Left ventricle myocardium superior (tissue), 1 donor: ENCODE data around the gene CYB5R3. TPM values are rescaled to one million over a fixed set of nuclear protein-coding genes. Genes with fewer than 3 reads are reported as not detected.

Experiments used
- ATAC-seq: fragments of 200-7000 bp; cut with Tn5 transposase; one replicate; pipeline ENCODE4 v1.9.1; 2020; ENCODE audit warnings: mild to moderate bottlenecking, moderate library complexity
- DNase-seq: peaks from one replicate; pipeline ENCODE4 v3.0.0-alpha.2; 2020
- intact Hi-C: fragments of 100-400 bp; cut with micrococcal nuclease; formaldehyde crosslinking; loops from one replicate; pipeline ENCODE4 v1.11.0; 2022
- total RNA-seq: library from RNA; stranded (reverse); fragmentation: NEBNext Ultra II Directional; extraction: Animal tissue kit (Norgen Biotek cat#: 25700); gene quantifications from one replicate; pipeline ENCODE4 v1.2.1, GENCODE V29; 2021
- donor health status: DM: no; HTN: yes; CAD: no; lungs with severe emphysema.

CYB5R3 gene
- total RNA-seq, 1 donor from 2014 or later = 283 TPM

DNA sequence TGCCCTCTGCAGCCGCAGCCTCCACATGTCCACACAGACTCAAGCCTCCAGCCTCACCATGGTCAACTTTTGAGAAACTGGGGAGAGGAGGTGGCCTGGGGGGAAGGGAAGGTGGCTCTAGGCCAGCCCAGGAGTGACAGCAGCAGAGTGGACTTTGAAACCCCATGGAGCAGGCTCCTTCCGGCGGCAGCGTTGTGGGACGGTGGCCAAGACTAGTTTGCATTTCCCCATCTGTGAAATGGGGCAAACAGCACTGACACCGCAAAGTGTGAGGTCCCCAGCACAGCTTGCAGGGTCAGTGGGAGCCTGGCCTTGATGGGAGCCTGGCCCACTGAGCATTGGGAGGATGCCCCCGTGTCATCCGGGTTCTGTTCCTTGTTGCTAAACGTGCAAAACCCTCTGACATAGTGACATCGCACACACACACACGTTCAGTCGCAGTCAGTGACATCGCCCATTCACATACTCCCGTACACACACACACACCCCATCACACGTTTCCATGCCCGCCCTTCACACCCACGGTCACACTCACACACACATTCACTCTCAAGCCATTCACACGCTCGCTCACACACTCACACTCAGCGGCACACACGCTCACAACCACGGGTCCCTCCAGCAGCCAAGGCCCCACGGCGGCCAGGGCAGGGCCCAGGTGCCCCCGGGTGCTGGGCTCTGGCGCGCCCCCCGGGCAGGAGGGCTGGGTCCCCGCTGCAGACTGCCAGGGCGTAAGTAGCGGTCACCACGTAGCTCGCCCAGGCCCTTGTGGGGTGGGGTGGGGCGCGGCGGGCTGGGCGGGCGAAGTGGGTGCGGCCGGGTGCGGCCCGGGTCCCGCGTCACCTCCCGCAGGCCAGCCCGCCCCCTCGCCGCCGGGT, 585 bp downstream of the CYB5R3 start:
- ATAC-seq (peak; percentile 47), DNase-seq (peak; percentile 80)
- intact Hi-C loops = no loop called here

- intact Hi-C loops = no loop called here
- ATAC-seq = no peak
- no peak for DNase-seq
These were observed 1.2 kb downstream of the CYB5R3 start for GRCh38 chr22:42648017-42648367.

GRCh38 chr22:42646569-42647525, 2.3 kb downstream of the CYB5R3 start:
- intact Hi-C loops = no loop called here
- DNase-seq (peak; percentile 89), ATAC-seq (peak; percentile 65)

- intact Hi-C loops = no loop called here
- no peak for DNase-seq
- peak; percentile 0 for ATAC-seq
These were observed 3.1 kb downstream of the CYB5R3 start for GRCh38 chr22:42645938-42646568.

GRCh38 chr22:42645341-42645937, 3.8 kb downstream of the CYB5R3 start:
- intact Hi-C loops = no loop called here

DNA sequence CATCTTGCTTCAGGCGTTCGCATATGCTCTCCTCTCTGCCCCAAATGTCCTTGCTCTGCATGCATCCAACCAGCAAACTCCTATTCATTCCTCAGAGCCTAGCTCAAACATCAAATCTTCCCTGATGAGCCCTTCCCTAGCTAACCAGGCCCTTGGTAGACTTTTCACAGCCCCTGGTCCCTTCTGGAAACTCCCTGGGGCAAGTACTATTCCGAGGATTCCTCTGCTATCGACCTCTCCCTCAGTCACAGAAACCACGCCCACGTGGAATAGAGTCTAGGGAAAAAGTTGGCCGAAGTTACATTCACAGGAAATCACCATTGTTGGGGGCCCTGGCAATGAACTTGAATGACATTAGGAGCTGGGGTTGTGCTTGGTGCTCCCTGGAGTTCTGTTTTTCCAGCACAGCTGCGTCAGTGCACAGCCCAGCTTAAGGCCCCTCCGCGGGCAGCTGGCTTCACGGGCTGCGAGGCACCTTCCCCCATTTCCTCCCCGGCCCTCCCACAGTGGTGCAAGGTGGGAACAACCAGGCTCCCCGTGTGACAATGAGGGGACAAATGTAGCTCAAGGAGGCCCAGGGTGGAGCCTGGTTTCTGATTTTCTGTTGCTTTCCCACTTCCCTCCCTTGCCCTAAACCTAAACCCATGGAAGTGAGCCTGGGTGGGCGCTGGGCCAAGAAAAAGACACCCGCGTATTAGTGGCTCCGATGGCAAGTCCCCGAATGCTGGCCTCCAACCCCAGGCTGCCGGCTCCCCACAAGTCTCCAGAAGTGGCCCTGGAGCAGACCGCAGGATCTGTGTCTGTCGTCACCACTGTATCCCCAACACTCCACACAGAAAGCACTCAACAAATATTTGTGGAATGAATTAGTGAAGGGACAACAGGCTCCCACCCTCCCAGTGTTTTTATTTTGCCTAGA, 4.5 kb downstream of the CYB5R3 start:
- intact Hi-C loops = no loop called here
- DNase-seq = peak; percentile 76
- ATAC-seq = peak; percentile 5

More at GRCh38 chr22:42645341-42645937, 3.8 kb downstream of the CYB5R3 start:
- ATAC-seq (peak; percentile 1), DNase-seq (peak; percentile 66)

DNA sequence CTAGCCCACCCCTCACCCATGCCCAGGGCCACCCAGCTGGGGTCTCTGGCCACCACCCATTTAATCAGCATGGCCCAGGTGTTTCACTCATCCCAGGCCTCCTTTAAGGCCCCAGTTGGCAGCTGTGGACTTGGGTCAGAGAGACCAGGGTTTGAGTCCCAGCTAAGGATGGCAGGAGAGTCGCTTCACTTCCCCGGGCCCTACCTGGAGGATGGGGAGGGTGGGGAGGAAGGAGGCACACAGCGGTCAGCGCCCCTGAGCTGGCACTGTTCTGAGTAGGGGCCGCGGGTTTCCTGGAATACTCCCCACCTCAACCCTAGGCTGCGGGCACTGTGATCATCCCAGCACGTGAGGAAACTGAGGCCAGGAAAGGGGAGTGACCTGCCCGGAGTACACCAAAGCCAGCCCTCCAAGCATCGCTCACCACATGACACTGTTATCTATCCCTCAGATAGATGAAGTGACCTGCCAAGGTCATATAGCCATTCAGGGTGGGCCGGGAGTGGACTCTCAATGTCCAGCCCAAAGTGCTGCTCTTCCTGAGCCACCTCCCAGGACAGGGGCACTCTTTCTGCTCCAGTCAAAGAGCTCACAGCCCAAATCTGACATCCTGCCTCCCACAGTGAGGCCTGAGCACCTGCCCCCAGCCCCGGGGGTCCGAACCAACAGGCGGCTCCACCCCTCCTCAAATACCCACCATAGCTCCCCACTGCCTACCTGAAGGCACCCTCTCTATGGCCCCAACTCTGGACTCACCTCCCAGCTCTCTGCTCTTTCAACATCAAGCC, 5.4 kb downstream of the CYB5R3 start:
- intact Hi-C loops = no loop called here
- no peak for ATAC-seq

GRCh38 chr22:42642806-42643633, 6.2 kb downstream of the CYB5R3 start:
- DNase-seq (no peak), ATAC-seq (no peak)
- intact Hi-C loops = no loop called here

More for the DNA sequence above, 5.4 kb downstream of the CYB5R3 start:
- DNase-seq = no peak

DNA sequence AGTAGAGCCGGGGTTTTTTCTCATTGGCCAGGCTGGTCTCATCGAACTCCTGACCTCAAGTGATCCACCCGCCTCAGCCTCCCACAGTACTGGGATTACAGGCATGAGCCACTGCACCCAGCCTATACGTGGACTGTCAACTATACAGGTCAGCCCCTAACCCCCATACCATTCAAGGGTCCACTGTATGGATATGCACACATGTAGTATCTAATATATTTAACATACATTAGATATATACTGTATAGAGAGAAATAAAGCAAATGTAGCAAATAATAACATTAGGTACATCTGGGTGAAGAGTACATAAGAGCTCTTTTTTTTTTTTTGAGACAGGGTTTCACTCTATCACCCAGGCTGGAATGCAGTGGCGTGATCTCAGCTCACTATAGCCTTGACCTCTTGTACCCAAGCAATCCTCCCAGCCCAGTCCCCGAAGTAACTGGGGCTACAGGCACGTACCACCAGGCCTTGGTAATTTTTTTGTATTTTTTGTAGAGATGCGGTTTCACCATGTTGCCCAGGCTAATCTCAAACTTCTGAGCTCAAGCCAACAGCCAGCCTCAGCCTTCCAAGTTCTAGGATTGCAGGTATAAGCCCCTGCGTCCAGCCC, 7.3 kb downstream of the CYB5R3 start:
- DNase-seq = no peak
- intact Hi-C loops = no loop called here
- ATAC-seq = no peak

DNA sequence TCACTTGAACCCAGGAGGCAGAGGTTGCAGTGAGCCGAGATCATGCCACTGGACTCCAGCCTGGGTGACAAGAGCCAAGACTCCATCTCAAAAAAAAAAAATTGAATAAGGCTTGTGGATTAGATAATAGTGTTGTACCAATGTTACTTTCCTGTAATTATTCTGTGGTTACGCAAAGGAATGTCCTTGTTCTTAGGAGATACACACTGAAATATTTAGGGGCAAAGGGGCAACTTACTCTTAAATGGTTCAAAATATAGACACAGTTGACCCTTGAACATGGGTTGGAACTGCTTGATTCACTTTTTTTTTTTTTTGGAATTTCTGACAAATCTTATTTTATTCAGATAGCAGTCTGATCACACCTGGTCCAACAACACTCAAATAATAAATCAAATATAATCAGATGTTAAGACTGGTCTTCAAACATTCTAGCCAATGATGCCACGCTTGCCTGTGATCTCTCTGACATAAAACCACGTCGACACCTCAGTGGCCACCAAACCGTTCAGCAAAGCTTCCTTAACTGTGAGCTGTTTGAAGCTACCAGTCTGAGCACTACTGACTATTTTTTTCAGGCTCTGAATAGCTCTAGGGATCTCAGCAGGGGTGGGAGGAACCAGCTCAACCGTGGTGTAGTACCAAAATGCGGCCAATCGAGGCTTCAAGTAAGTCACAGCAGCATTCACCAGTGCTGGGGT, 9.5 kb downstream of the CYB5R3 start:
- intact Hi-C loops = no loop called here
- ATAC-seq = no peak
- DNase-seq = no peak

- ATAC-seq (no peak), DNase-seq (no peak)
- intact Hi-C loops = no loop called here
These were observed 11.6 kb downstream of the CYB5R3 start for GRCh38 chr22:42637555-42637954.

DNA sequence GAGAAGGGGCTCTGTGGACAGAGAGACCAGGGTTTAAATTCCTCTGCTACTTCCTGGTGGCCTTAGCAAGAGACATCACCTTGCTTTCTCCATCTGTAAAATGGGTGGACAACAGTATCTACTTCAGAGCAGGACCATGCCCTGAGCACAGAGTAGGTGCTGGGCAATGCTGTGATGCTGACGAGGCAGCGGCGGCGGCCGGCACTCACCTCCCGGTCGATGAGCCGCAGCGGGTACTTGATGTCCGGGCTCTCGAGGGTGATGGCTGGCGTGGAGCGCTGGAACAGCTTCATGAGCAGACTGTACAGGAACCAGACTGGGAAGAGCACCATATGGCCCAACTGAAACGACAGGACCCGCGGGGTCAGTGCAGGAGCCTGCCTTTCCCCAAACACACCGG, 12.7 kb downstream of the CYB5R3 start:
- ATAC-seq = no peak
- intact Hi-C loops = no loop called here
- no peak for DNase-seq

DNA sequence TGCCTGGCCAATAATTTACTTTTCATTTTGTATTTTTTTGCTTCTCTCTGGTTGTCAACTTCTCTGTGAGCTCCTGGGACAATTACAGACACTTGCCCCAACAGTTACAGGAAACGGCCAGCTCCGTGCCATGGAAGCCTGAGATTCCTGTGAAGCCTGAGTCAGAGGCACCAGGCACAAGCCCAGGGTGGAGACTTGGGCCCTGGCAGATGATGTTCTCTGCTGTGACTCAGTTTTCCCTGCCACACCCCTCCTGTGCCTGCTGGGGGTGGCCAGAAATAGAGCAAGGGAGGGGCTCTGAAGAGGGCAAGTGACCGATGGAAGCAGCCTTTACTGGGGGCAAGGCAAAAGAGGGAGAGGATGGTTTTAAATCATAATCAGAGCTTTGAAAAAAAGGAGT, 13.7 kb downstream of the CYB5R3 start:
- DNase-seq = peak; percentile 75
- ATAC-seq = peak; percentile 93
- intact Hi-C loops = no loop called here

DNA sequence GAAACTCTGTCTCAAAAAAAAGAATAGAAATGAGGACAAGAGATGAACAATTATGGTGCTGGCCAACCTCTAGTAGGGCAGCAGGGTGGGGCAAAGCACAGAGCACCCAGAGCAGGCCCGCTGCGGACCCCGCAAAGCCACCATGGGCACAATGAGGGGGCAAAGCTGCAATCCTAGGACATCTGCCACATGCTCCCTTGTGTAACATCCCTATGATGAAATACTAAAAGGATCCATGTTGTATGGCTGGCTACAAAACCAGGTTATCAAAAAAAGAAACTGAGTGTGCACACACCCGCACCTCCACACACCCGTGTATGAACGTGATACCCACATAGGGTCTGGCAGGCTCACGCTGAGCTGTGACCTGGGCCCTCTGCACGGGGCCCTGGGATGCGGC, 16.2 kb downstream of the CYB5R3 start:
- DNase-seq (no peak), ATAC-seq (no peak)
- intact Hi-C loops = no loop called here

GRCh38 chr22:42632096-42632495, 17.1 kb downstream of the CYB5R3 start:
- intact Hi-C loops = no loop called here
- ATAC-seq (no peak), DNase-seq (no peak)
